HUES64 (cell line): ENCODE data around the gene MITF.

Source experiments
- H3K27ac ChIP-seq: 2 replicates; pipeline ENCODE4 v1.7.0; 2013; ENCODE audit warnings: low read depth, low read length, inconsistent platforms
- H3K27me3 ChIP-seq: 2 replicates; pipeline ENCODE4 v1.6.1; 2013; ENCODE audit warnings: mild to moderate bottlenecking, low read length; ENCODE audit not compliant: insufficient read depth
- H3K36me3 ChIP-seq: 2 replicates; pipeline ENCODE4 v1.6.1; 2013; ENCODE audit warnings: mild to moderate bottlenecking, low read length; ENCODE audit not compliant: insufficient read depth
- H3K4me1 ChIP-seq: 2 replicates; pipeline ENCODE4 v1.6.1; 2013; ENCODE audit warnings: mild to moderate bottlenecking, low read length, moderate library complexity; ENCODE audit not compliant: insufficient read depth
- H3K4me3 ChIP-seq: 2 replicates; pipeline ENCODE4 v1.5.1; 2013; ENCODE audit warnings: mild to moderate bottlenecking, low read length, moderate library complexity
- H3K9ac ChIP-seq: 2 replicates; pipeline ENCODE4 v1.6.1; 2013; ENCODE audit warnings: mild to moderate bottlenecking, low read depth, low read length
- H3K9me3 ChIP-seq: 2 replicates; pipeline ENCODE4 v1.6.1; 2013; ENCODE audit warnings: low read depth, low read length; ENCODE audit not compliant: insufficient read depth
- WGBS: fragments of 150-250, 120-280 bp; methylation state at CpG from one replicate; pipeline ENCODE4 v1.1.7; 2013; ENCODE audit warnings: missing lambda C conversion rate; 5-methylcytosine and 5-hydroxymethylcytosine counted together

MITF gene

GRCh38 chr3:69821133-69821532, 81.9 kb downstream of the MITF start:
- Histone ChIP-seq H3K4me3 (no peak overlapping the region), H3K27me3 (no peaks in the 10 kb centered on the region), H3K9me3 (no peaks in the 10 kb centered on the region), H3K36me3 (no peaks in the 10 kb centered on the region), H3K27ac (no peak overlapping the region), H3K4me1 (0 out of 2 replicates have a peak, but pooled peaks cover 4% of the 10 kb centered on the region), H3K9ac (no peak overlapping the region)
- whole genome bisulfite sequencing: 93% methylated on average over 4 of the region's 4 CpGs

GRCh38 chr3:69823743-69824142, 84.5 kb downstream of the MITF start:
- H3K9ac ChIP-seq: no peak overlapping the region
- WGBS: 83% methylated on average over 1 of the region's 1 CpG
- H3K36me3 ChIP-seq: no peaks in the 10 kb centered on the region
- no peak overlapping the region for H3K4me3 ChIP-seq
- H3K27me3 ChIP-seq: no peaks in the 10 kb centered on the region
- H3K27ac ChIP-seq: no peak overlapping the region
- H3K9me3 ChIP-seq: no peaks in the 10 kb centered on the region
- H3K4me1 ChIP-seq: 0 out of 2 replicates have a peak, but pooled peaks cover 4% of the 10 kb centered on the region

- no peaks in the 10 kb centered on the region for H3K36me3 ChIP-seq
- H3K27ac ChIP-seq: no peak overlapping the region
- H3K9me3 ChIP-seq: no peaks in the 10 kb centered on the region
- 95% methylated on average over 2 of the region's 2 CpGs for WGBS
- no peak overlapping the region for H3K9ac ChIP-seq
- no peaks in the 10 kb centered on the region for H3K27me3 ChIP-seq
- H3K4me1 ChIP-seq: 0 out of 2 replicates have a peak, but pooled peaks cover 4% of the 10 kb centered on the region
- no peak overlapping the region for H3K4me3 ChIP-seq
Observed at GRCh38 chr3:69825446-69825845, 86.2 kb downstream of the MITF start.

- H3K9me3 ChIP-seq: no peaks in the 10 kb centered on the region
- no peaks in the 10 kb centered on the region for H3K27me3 ChIP-seq
- H3K4me3 ChIP-seq: no peak overlapping the region
- H3K36me3 ChIP-seq: no peaks in the 10 kb centered on the region
- H3K9ac ChIP-seq: no peak overlapping the region
- H3K27ac ChIP-seq: no peak overlapping the region
- H3K4me1 ChIP-seq: no peaks in the 10 kb centered on the region
- whole genome bisulfite sequencing: 92% methylated on average over 1 of the region's 1 CpG
Observed at GRCh38 chr3:69827127-69827526, 87.9 kb downstream of the MITF start.

DNA sequence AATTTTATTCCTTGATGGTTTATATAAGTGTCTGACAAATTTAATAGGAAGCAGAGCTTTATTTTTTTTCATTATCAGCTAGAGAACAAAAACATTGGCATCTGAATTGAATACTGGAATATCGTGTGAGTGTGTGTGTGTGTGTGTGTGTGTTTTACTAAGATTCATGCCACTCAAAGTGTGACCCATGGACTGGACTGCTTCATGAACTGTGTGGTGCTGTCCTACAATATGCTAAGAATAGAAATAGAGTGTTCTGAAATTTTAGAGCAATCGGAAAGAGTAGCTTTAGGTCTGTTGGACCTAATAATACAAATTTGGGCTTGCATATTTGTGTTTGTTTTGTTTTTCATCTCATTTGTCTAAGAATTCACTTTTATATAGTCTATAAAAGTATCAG, 89.6 kb downstream of the MITF start:
- H3K27me3 ChIP-seq: no peaks in the 10 kb centered on the region
- no peaks in the 10 kb centered on the region for H3K9me3 ChIP-seq
- H3K36me3 ChIP-seq: no peaks in the 10 kb centered on the region
- 100% methylated on average over 1 of the region's 2 CpGs for WGBS
- H3K27ac ChIP-seq: no peak overlapping the region
- H3K9ac ChIP-seq: no peak overlapping the region
- H3K4me3 ChIP-seq: no peak overlapping the region
- no peaks in the 10 kb centered on the region for H3K4me1 ChIP-seq

GRCh38 chr3:69830147-69830546, 90.9 kb downstream of the MITF start:
- Histone ChIP-seq H3K4me1 (no peaks in the 10 kb centered on the region), H3K9me3 (no peaks in the 10 kb centered on the region), H3K36me3 (no peaks in the 10 kb centered on the region), H3K27ac (no peak overlapping the region), H3K4me3 (no peak overlapping the region), H3K27me3 (no peaks in the 10 kb centered on the region), H3K9ac (no peak overlapping the region)
- 58% methylated on average over 3 of the region's 3 CpGs for WGBS

- H3K4me3 ChIP-seq: no peak overlapping the region
- no peak overlapping the region for H3K27ac ChIP-seq
- no peaks in the 10 kb centered on the region; the same call in 1 of the 2 replicates for H3K9me3 ChIP-seq
- no peak overlapping the region for H3K9ac ChIP-seq
- H3K27me3 ChIP-seq: no peaks in the 10 kb centered on the region
- no peaks in the 10 kb centered on the region for H3K4me1 ChIP-seq
- no peaks in the 10 kb centered on the region for H3K36me3 ChIP-seq
- 77% methylated on average over 5 of the region's 5 CpGs for WGBS
Observed at GRCh38 chr3:69831737-69832136, 92.5 kb downstream of the MITF start.

DNA sequence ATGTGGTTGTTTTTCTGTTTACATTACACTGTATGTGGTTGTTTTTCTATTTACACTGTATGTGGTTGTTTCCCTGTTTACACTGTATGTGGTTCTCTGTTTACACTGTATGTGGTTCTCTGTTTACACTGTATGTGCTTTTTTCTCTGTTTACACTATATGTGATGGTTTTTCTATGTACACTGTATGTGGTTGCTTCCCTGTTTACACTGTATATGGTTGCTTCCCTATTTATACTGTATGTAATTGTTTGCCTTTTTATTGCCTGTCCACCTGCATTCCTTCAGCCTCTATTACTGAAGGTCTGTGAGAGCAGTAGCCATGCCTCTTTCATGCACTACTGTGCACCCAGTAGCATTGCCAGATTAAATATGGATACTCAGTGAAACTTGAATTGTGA, 94.3 kb downstream of the MITF start:
- no peaks in the 10 kb centered on the region for H3K27me3 ChIP-seq
- no peaks in the 10 kb centered on the region; the same call in 1 of the 2 replicates for H3K9me3 ChIP-seq
- H3K4me1 ChIP-seq: no peaks in the 10 kb centered on the region
- no peak overlapping the region for H3K27ac ChIP-seq
- H3K36me3 ChIP-seq: no peaks in the 10 kb centered on the region
- H3K4me3 ChIP-seq: no peak overlapping the region
- H3K9ac ChIP-seq: no peak overlapping the region

- H3K9ac ChIP-seq: no peak overlapping the region
- H3K4me1 ChIP-seq: no peaks in the 10 kb centered on the region
- no peaks in the 10 kb centered on the region; the same call in 1 of the 2 replicates for H3K9me3 ChIP-seq
- WGBS: 94% methylated on average over 4 of the region's 5 CpGs
- H3K4me3 ChIP-seq: no peak overlapping the region
- H3K27ac ChIP-seq: no peak overlapping the region
- H3K36me3 ChIP-seq: no peaks in the 10 kb centered on the region
- no peaks in the 10 kb centered on the region for H3K27me3 ChIP-seq
Observed at GRCh38 chr3:69838217-69838616, 99.0 kb downstream of the MITF start.

DNA sequence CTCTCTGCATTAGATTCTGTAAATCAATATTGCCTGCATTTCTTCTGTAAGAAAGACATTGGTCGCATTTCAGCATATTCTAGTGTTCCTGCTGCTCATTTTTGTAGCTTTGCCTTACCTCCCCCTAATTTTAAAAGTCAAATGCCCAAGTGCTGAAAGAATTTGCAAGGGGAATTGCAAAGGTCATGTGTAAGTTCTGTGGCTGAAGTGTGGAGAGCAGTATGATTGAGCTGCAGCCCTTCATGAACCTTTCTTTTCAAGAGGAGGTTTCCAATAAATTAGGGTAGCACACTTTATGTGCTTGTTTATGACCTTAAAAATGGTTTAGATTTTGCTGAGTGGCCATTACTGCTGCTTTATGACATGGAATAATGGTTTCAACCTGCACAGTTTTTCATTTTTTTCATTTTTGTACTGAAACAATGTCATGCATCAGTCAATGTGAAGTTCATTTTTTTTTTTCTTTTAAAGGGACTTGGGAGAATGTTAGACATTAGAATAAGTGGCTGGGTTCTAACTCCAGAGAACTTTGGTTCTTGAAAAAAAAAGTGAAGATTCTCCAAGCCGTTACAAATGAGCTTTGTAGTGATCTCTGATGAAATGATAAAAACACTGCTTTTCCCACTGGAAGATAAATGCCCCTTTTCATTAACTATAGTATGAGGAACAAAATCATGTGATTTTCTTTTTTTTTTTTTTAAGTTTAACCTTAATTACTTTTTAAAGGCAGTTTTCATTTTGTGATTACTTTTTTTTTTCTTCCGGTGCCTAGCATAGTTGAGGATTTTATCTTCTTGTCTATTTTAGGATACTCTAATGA, 99.6 kb downstream of the MITF start:
- Histone ChIP-seq H3K9me3 (no peaks in the 10 kb centered on the region; the same call in 1 of the 2 replicates), H3K27ac (no peak overlapping the region), H3K4me3 (no peak overlapping the region), H3K9ac (no peak overlapping the region), H3K27me3 (no peaks in the 10 kb centered on the region), H3K4me1 (no peaks in the 10 kb centered on the region), H3K36me3 (no peaks in the 10 kb centered on the region)
- 98% methylated on average over 3 of the region's 3 CpGs for WGBS

DNA sequence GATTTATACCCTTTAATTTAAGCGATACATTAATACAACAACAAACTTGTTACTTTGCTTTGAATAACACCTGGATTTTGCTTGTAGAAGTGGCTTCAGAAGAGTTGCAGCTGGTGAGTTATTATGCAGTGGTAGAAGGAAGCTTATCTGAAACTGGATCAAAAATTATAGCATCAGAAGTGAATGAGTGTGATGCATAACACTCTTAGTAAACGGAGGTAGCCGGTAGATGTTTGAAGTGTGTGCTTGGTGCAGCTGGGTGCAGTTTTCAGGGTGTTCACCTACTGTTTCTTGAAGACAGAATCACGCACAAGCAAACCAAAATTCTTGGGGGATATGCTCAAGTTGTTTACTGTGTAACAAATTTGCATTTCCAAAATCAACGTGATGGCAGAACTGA, 103.1 kb downstream of the MITF start:
- Histone ChIP-seq H3K27me3 (no peaks in the 10 kb centered on the region), H3K4me3 (no peak overlapping the region), H3K9ac (no peak overlapping the region), H3K4me1 (no peaks in the 10 kb centered on the region), H3K36me3 (no peaks in the 10 kb centered on the region), H3K27ac (no peak overlapping the region), H3K9me3 (no peaks in the 10 kb centered on the region)
- WGBS: 70% methylated on average over 4 of the region's 5 CpGs
